GM12864 (cell line): Measurements from ENCODE around the gene FAF1.

ENCODE experiments used
- DNase-seq: peaks from one replicate; pipeline ENCODE4 v3.0.0-alpha.2; 2011; ENCODE audit warnings: low read depth
- H3K4me3 ChIP-seq: 2 replicates; pipeline ENCODE4 v1.5.1; 2011; ENCODE audit warnings: mild to moderate bottlenecking, low read depth, low read length, control low read depth
- TF ChIP-seq, protein P1 (sequence below): IDR thresholded peaks from 2 replicates; pipeline ENCODE4 v1.5.1; 2011; ENCODE audit warnings: low read depth, mild to moderate bottlenecking, moderate library complexity, low read length, control low read depth, inconsistent platforms; ENCODE audit errors: missing control alignments

Gene FAF1

DNA sequence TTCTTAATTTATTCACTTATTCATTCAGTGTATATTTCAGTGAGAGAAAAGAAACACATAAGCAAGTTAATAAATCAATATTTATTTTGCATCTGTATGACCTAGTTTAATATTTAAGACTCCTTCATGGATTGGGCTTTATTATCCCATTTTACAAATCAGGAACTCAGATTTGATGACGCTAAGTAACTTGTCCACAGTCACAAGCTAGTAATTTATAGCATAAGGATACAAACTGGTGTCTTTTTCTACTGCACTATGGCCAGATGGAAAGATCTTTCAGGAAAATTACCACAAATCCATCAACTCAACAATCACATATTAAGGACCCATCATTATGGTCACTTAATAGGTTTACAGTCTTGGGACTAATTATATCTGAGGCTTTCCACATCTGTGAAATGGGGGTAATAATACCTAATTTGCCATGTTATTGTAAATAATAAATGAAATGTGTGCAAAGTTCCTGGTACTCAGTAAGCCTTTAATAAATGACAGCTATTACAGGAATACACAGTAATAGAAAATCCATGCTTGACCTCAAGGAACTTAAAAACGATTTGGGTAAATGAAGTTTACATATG lies 23.2 kb upstream of the FAF1 start:
- no peak for DNase-seq
- H3K4me3 ChIP-seq: no peak overlapping the region
- TF ChIP-seq, protein P1, sequence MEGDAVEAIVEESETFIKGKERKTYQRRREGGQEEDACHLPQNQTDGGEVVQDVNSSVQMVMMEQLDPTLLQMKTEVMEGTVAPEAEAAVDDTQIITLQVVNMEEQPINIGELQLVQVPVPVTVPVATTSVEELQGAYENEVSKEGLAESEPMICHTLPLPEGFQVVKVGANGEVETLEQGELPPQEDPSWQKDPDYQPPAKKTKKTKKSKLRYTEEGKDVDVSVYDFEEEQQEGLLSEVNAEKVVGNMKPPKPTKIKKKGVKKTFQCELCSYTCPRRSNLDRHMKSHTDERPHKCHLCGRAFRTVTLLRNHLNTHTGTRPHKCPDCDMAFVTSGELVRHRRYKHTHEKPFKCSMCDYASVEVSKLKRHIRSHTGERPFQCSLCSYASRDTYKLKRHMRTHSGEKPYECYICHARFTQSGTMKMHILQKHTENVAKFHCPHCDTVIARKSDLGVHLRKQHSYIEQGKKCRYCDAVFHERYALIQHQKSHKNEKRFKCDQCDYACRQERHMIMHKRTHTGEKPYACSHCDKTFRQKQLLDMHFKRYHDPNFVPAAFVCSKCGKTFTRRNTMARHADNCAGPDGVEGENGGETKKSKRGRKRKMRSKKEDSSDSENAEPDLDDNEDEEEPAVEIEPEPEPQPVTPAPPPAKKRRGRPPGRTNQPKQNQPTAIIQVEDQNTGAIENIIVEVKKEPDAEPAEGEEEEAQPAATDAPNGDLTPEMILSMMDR: no peak

- no peak overlapping the region for H3K4me3 ChIP-seq
- no peak for DNase-seq
- TF ChIP-seq, protein P1: no peak
Measured at GRCh38 chr1:50982611-50983010, 22.5 kb upstream of the FAF1 start.

- no peak for DNase-seq
- TF ChIP-seq, protein P1: no peak
- H3K4me3 ChIP-seq: no peak overlapping the region; the same call in 1 of the 2 replicates
Measured at GRCh38 chr1:50981741-50982140, 21.7 kb upstream of the FAF1 start.

DNA sequence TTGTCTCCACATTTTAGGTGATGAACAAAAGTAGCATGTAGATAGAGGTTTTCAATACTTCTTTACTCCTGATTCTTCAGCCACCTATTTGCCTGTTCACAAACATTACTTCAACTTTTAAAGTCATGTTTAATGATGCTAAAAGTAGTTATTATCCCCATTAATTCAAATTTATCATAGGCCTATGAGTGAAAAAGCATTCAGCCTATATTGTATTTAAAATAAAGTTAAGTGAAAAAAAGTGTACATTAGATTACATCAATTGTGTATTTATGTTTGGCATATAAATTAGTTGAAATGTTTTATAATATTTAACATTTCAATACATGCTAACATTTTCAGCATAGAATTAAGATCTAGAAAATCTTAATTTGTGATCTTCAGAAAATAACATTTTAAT lies 20.4 kb upstream of the FAF1 start:
- H3K4me3 ChIP-seq: no peak overlapping the region
- no peak for DNase-seq

GRCh38 chr1:50979937-50980336 lies 19.9 kb upstream of the FAF1 start:
- peak overlapping the region; percentile 85; the same call in 1 of the 2 replicates for H3K4me3 ChIP-seq
- TF ChIP-seq, protein P1: no peak
- DNase-seq: no peak

More for the DNA sequence above, 20.4 kb upstream of the FAF1 start:
- TF ChIP-seq, protein P1: no peak

GRCh38 chr1:50978852-50979781 lies 19.1 kb upstream of the FAF1 start:
- peak overlapping the region; percentile 85 for H3K4me3 ChIP-seq
- DNase-seq: no peak
- TF ChIP-seq, protein P1: no peak
